Left ventricle myocardium inferior (tissue), 1 donor: ENCODE data around the gene EMILIN2. TPM values are rescaled to one million over a fixed set of nuclear protein-coding genes. Genes with fewer than 3 reads are reported as not detected.
A peak's percentile ranks its signal among the peaks of the same experiment; 100 is the strongest.

Experiments used
- DNase-seq: peaks from one replicate; pipeline ENCODE4 v3.0.0-alpha.2; 2020
- H3K27ac ChIP-seq: fragments of 200-600 bp; replicated peaks from 2 replicates; pipeline ENCODE4 v1.8.0; 2021
- H3K27me3 ChIP-seq: fragments of 200-600 bp; 2 replicates; pipeline ENCODE4 v1.8.0; 2021; ENCODE audit warnings: low read depth
- H3K36me3 ChIP-seq: fragments of 200-600 bp; 2 replicates; pipeline ENCODE4 v1.8.0; 2021
- H3K4me1 ChIP-seq: fragments of 200-600 bp; 2 replicates; pipeline ENCODE4 v1.8.0; 2021
- H3K4me3 ChIP-seq: fragments of 200-600 bp; 2 replicates; pipeline ENCODE4 v1.8.0; 2021; ENCODE audit warnings: mild to moderate bottlenecking, moderate library complexity
- H3K9me3 ChIP-seq: fragments of 200-600 bp; replicated peaks from 2 replicates; pipeline ENCODE4 v1.8.0; 2021
- CTCF ChIP-seq: fragments of 200-600 bp; IDR thresholded peaks from 2 replicates; pipeline ENCODE4 v1.8.0; 2021; ENCODE audit warnings: antibody characterized with exemption, mild to moderate bottlenecking, borderline replicate concordance
- intact Hi-C: fragments of 100-400 bp; cut with micrococcal nuclease; formaldehyde crosslinking; loops from one replicate; pipeline ENCODE4 v1.11.0; 2022
- total RNA-seq: library from RNA; stranded (reverse); fragmentation: NEBNext Ultra II Directional; extraction: Animal tissue kit (Norgen Biotek cat#: 25700); gene quantifications from one replicate; pipeline ENCODE4 v1.2.1, GENCODE V29; 2021
- donor health status: DM: no; HTN: yes; CAD: no; lungs with severe emphysema.

EMILIN2 gene
- total RNA-seq, 1 donor from 2014 or later, result 12.4 TPM

GRCh38 chr18:2960983-2961696 lies 114.3 kb downstream of the EMILIN2 start:
- DNase-seq, result no peak

GRCh38 chr18:2961821-2962220 lies 115.0 kb downstream of the EMILIN2 start:
- TF ChIP-seq CTCF, result no peak
- H3K4me1 ChIP-seq, result peaks cover 58% of the 10 kb centered on the region
- H3K27ac ChIP-seq, result peak overlapping the region; percentile 70
- no peak for DNase-seq
- no peak overlapping the region for H3K4me3 ChIP-seq
- no peaks in the 10 kb centered on the region for H3K9me3 ChIP-seq
- intact Hi-C loops, result no loop called here
- H3K27me3 ChIP-seq, result no peaks in the 10 kb centered on the region
- H3K36me3 ChIP-seq, result no peaks in the 10 kb centered on the region

More at GRCh38 chr18:2960983-2961696, 114.3 kb downstream of the EMILIN2 start:
- Histone ChIP-seq H3K36me3 (no peaks in the 10 kb centered on the region), H3K4me1 (peaks cover 58% of the 10 kb centered on the region), H3K27ac (peak overlapping the region; percentile 70), H3K27me3 (no peaks in the 10 kb centered on the region), H3K9me3 (no peaks in the 10 kb centered on the region), H3K4me3 (no peak overlapping the region)
- TF ChIP-seq CTCF, result no peak
- intact Hi-C loops, result no loop called here

GRCh38 chr18:2963048-2963447 lies 116.2 kb downstream of the EMILIN2 start:
- Histone ChIP-seq H3K27me3 (no peaks in the 10 kb centered on the region), H3K9me3 (no peaks in the 10 kb centered on the region), H3K4me1 (peaks cover 62% of the 10 kb centered on the region), H3K4me3 (no peak overlapping the region), H3K36me3 (no peaks in the 10 kb centered on the region), H3K27ac (peak overlapping the region; percentile 70)
- intact Hi-C loops, result no loop called here
- no peak for TF ChIP-seq CTCF
- no peak for DNase-seq

GRCh38 chr18:2964361-2965010 lies 117.7 kb downstream of the EMILIN2 start:
- Histone ChIP-seq H3K27ac (no peak overlapping the region), H3K9me3 (no peaks in the 10 kb centered on the region), H3K4me3 (no peak overlapping the region), H3K4me1 (peaks cover 61% of the 10 kb centered on the region), H3K36me3 (no peaks in the 10 kb centered on the region), H3K27me3 (no peaks in the 10 kb centered on the region)
- TF ChIP-seq CTCF, result no peak
- no peak for DNase-seq
- intact Hi-C loops, result no loop called here

Other genes starting within 250 kb of the EMILIN2 start
- gene SMCHD1, start 191.3 kb upstream of the EMILIN2 start, total RNA-seq, result 26.6 TPM
- 8.2 TPM for gene LPIN2, start 166.1 kb downstream of the EMILIN2 start, total RNA-seq